GM19351 (cell line): ENCODE measurements around the gene PAPLN.

Source experiments
- ATAC-seq: cut with Tn5 transposase; IDR thresholded peaks from one replicate; pipeline ENCODE4 v1.9.1; 2021; ENCODE audit warnings: mild to moderate bottlenecking, moderate library complexity; ENCODE audit not compliant: unreplicated experiment

PAPLN gene

DNA sequence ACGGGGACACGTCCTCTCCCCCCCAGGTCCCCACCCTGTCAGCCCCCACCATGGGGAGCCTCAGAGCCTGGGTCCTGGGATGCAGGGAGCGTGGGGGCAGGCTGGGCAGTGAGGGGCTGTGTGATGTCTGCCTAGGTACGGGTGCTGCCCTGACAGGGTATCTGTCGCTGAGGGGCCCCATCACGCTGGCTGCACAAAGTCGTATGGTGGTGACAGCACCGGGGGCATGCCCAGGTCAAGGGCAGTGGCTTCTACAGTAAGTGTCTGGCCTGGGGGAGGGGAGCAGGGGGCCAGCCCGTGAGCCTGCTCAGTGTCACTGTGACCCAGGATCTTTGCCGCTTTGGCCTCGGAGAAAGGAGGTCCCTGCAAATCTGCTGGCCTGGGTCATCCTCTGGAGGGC, 23.3 kb downstream of the PAPLN start:
- ATAC-seq = no peak

- ATAC-seq = no peak
Observed at GRCh38 chr14:73261075-73261474, 23.8 kb downstream of the PAPLN start.

- ATAC-seq = no peak
Observed at GRCh38 chr14:73261520-73262426, 24.5 kb downstream of the PAPLN start.

DNA sequence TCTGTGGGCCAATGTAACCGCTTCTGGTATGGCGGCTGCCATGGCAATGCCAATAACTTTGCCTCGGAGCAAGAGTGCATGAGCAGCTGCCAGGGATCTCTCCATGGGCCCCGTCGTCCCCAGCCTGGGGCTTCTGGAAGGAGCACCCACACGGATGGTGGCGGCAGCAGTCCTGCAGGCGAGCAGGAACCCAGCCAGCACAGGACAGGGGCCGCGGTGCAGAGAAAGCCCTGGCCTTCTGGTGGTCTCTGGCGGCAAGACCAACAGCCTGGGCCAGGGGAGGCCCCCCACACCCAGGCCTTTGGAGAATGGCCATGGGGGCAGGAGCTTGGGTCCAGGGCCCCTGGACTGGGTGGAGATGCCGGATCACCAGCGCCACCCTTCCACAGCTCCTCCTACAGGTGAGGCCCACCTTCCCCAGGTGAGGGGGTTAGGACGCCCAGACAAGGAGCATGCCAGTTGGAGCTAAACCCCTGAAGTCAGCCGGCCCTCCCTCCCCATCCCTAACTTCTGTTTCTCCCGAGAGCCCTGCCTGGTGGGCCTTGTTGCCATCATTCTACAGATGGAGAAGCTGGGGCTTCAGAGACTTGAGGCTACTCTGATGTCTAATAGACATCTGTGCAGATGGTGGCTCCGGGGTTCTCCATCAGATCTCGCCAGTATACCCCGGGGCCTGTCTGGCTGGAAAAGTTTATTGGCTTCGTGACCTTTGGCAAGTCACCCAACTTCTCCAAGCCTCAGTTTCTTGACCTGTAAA, 25.3 kb downstream of the PAPLN start:
- no peak for ATAC-seq

DNA sequence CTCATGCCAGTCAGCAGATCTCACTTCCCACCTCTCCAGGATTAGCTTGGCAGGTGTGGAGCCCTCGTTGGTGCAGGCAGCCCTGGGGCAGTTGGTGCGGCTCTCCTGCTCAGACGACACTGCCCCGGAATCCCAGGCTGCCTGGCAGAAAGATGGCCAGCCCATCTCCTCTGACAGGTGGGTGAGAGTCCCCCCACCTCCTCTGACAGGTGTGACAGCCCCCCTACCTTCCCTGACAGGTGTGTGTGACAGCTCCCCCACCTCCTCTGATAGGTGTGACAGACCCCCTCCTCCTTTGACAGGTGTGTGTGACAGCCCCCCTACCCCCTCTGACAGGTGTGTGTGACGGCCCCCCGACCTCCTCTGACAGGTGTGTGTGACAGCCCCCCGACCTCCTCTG, 26.3 kb downstream of the PAPLN start:
- ATAC-seq = no peak

DNA sequence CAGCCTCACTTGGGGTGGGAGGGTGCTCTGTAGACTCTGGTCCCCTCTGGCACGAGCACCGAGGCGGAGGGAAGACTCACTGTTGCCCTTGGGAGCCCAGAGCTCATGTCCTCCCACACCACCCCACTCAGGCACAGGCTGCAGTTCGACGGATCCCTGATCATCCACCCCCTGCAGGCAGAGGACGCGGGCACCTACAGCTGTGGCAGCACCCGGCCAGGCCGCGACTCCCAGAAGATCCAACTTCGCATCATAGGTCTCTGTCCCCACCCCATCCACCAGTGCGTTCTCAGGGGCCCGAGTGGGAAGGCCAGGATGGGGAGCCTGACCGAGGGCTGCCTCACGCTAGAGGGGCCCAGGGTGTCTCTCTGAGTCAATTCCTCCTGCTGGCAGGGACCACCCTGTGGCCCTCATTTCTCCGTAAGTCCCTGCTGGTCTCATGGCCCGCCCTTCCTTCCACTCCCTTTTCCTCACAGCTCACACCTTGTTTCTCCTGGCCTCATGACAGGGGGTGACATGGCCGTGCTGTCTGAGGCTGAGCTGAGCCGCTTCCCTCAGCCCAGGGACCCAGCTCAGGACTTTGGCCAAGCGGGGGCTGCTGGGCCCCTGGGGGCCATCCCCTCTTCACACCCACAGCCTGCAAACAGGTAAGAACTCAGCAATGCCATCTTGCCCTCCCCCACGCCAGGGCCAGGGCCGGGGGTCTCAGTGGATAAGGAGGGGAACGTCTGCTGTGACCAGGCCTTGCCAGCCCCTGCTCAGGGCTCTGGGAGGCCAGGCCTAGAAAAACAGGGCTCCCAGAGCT, 27.0 kb downstream of the PAPLN start:
- no peak for ATAC-seq

DNA sequence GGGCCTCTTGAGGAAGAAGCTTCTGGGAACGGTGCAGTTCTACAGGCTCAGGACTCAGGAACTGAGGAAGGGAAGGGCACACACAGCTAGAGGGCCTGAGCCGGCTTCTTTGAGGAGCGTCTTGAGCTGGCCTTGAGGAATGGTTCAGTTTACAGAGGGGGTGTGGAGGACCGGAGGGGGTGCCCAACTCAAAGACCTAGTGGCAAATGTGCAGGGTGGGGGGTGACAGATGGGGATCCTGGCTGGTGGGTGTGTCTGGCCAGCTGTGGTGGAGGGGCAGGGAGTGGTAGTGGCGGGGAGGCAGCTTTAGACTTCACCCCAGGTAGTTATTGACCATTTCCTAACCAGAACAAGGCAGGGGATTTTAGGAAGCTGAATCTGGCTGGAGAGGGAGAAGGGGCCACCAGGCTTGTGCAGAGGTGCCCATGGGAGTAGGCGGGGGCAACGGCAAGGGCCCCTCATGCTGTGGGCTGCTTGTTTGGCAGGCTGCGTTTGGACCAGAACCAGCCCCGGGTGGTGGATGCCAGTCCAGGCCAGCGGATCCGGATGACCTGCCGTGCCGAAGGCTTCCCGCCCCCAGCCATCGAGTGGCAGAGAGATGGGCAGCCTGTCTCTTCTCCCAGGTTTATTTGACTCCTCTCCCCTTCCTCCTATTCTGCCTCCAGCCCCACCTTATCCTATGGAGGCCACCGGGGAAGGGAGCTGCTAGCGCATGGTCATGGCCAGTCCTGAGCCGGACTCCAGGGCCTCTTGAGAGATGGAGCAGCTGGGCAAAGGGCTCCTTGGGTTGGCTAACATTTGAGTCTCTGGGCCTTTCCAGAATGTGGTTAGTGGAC, 27.8 kb downstream of the PAPLN start:
- ATAC-seq = no peak

DNA sequence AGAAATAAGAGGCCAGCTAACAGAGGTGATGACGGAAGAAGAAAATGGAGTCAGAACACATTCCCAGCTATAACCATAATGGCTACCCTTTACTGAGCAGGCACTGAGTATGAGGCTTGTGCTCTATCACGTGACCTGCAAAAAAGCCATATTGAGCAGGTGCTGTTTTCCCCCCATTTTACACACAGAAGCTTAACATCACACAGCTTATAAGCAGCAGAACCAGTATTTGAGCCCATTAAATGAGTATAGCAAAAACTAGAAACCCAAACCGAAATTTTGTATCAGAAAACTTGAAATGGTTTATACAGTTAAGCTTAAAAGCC, 28.4 kb downstream of the PAPLN start:
- no peak for ATAC-seq

DNA sequence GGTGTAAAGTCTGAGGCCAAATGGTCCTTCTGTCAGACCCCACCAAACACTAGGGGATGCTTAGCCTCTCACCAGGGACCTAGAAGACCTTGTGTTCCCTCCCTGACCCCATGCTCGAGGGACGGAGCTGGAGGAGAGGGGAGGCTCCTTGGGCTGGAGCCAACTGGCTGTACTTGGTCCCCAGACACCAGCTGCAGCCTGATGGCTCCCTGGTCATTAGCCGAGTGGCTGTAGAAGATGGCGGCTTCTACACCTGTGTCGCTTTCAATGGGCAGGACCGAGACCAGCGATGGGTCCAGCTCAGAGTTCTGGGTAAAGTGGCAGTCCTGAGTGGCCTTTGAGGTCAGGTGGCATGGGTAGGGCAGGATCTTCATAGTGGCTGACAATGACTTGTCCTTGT, 29.0 kb downstream of the PAPLN start:
- ATAC-seq = no peak

DNA sequence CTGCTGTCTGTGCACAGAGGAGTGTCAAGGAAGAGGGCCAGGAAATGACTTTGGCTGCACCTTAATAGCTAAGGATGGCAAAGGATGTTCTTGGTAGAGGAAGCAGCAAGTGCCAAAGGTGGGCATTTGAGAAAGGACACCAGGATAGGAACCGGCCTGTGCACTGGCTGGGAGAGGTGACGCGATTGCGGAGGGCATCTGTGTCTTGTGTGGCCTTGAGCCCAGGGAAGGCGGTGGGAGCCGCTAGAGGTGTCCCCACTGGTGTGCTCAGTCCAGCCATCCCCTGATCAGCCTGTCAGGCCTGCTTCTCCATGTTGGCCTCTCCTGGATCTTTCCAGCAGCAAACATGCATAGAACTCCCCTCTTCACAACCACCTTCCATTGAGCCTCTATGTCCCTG, 30.2 kb downstream of the PAPLN start:
- no peak for ATAC-seq

- ATAC-seq = peak; percentile 70
Observed at GRCh38 chr14:73269729-73270531, 32.6 kb downstream of the PAPLN start.

- ATAC-seq = no peak
Observed at GRCh38 chr14:73272393-73272792, 35.1 kb downstream of the PAPLN start.

- no peak for ATAC-seq
Observed at GRCh38 chr14:73273799-73274198, 36.5 kb downstream of the PAPLN start.

- no peak for ATAC-seq
Observed at GRCh38 chr14:73276836-73277235, 39.5 kb downstream of the PAPLN start.

- ATAC-seq = no peak
Observed at GRCh38 chr14:73277376-73277775, 40.1 kb downstream of the PAPLN start.

DNA sequence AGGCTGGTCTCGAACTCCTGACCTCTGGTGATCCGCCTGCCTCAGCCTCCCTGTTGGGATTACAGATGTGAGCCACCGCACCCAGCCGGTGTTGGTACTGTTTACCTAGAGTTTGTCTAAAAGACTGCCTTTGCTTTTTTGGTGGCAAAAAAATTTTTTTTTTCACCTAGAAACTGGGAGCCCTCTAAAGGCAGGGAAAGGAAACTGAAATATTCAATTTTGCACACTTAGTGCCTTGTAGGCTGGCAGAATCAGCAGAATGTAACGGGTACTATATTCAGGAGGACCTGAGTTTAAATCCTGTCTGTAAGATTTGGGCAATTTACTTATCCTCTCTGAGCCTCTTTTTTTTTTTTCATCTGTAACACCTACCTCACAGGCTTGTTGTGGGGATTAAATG, 43.6 kb downstream of the PAPLN start:
- ATAC-seq = no peak

- ATAC-seq = no peak
Observed at GRCh38 chr14:73283608-73284379, 46.5 kb downstream of the PAPLN start.

GRCh38 chr14:73285979-73286378, 48.7 kb downstream of the PAPLN start:
- no peak for ATAC-seq

GRCh38 chr14:73286598-73286997, 49.3 kb downstream of the PAPLN start:
- no peak for ATAC-seq
